ENCODE results near the gene LAMTOR2.

LAMTOR2 gene

DNA sequence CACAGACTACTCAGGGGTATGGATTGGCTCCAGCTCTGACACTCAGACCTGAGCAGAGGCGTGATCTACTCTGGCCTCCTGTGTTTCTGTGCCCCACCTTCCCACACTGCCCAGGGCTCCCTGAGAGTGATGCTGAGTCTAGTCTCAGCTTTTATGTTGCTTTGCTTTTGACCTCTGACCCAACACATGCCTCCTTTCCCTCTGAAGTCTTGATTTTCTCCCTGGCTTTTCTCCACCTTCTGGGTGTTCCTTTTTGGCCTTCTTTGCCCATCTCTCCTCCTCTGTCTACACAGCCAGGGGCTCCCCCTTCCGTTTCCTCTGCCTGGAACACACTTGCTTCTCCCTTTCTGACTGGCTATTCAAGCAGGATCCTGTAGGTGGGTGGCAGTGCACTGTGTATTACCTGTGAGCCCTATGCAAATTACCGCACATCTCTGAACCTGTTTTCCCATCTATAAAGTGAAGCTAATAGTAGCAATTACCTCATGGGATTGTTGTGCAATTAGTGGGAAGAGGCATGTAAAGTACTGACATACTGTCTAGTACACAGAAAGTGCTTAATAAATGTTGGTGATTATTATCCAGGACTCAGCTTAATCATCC is 41.4 kb downstream of the LAMTOR2 start:
- Histone ChIP-seq H3K36me3 (ENCODE audit: control insufficient read depth, insufficient read depth, low read length) (no peaks in the 10 kb centered on the region), H3K9me3 (ENCODE audit: control insufficient read depth, low read length) (no peaks in the 10 kb centered on the region), H3K4me3 (ENCODE audit: low read depth, low read length) (no peak overlapping the region)

DNA sequence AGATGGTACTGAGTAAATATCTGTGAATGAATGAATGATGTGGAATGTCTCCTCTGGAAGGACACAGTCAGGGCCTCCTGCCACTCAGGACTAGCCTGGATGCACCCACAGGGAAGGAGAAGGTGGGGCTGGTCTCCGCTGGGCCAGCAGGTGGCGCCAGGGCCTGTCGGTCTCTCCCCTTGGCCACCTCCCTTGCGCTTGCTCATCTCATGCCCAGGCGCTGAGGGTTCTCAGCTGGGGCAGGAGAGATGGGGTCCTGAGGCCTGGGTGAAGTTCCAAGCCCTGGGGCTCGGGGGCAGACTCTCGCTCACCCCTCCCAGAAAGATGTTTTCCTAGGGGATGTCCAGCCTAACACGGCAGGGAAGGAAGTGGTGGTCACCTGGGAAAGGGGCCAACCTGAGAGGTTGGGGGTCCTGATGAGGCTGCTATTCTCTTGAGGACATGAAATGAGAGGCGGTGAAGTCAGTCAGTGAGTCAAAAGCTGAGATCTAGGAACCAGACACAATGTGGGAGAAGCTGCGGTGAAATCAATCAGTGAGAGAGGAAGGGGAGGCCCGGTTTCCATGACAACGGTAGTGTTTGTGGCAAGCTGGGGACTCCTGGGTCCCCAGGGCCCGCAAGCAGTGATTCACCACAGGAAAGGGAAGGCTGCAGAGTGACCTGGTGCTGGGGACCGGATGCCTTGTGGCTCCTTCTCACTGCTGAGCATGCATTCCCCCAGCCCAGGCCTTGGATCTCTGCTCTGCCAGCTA is 42.2 kb downstream of the LAMTOR2 start:
- no peak overlapping the region for H3K4me2 ChIP-seq (ENCODE audit: low read length)
- no peaks in the 10 kb centered on the region for H3K27me3 ChIP-seq (ENCODE audit: control insufficient read depth, insufficient read depth, low read length)
- H3K27ac ChIP-seq = peak overlapping the region; percentile 78
- no peaks in the 10 kb centered on the region for H3K9me3 ChIP-seq (ENCODE audit: control insufficient read depth, low read length)
- H3K4me3 ChIP-seq (ENCODE audit: low read depth, low read length) = no peak overlapping the region
- TF ChIP-seq, protein P1, sequence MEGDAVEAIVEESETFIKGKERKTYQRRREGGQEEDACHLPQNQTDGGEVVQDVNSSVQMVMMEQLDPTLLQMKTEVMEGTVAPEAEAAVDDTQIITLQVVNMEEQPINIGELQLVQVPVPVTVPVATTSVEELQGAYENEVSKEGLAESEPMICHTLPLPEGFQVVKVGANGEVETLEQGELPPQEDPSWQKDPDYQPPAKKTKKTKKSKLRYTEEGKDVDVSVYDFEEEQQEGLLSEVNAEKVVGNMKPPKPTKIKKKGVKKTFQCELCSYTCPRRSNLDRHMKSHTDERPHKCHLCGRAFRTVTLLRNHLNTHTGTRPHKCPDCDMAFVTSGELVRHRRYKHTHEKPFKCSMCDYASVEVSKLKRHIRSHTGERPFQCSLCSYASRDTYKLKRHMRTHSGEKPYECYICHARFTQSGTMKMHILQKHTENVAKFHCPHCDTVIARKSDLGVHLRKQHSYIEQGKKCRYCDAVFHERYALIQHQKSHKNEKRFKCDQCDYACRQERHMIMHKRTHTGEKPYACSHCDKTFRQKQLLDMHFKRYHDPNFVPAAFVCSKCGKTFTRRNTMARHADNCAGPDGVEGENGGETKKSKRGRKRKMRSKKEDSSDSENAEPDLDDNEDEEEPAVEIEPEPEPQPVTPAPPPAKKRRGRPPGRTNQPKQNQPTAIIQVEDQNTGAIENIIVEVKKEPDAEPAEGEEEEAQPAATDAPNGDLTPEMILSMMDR (IDR thresholded peaks at IDR 0.05) = peak; percentile 87
- H3K4me1 ChIP-seq = no peaks in the 10 kb centered on the region
- peak overlapping the region; percentile 33 for H2AFZ ChIP-seq
- H3K79me2 ChIP-seq = no peaks in the 10 kb centered on the region
- H3K36me3 ChIP-seq (ENCODE audit: control insufficient read depth, insufficient read depth, low read length) = no peaks in the 10 kb centered on the region
- H3K9ac ChIP-seq = no peak overlapping the region

More for the DNA sequence above, 41.4 kb downstream of the LAMTOR2 start:
- Histone ChIP-seq H3K9ac (no peak overlapping the region), H3K79me2 (no peaks in the 10 kb centered on the region), H3K4me1 (no peaks in the 10 kb centered on the region), H3K4me2 (ENCODE audit: low read length) (no peak overlapping the region), H2AFZ (no peak overlapping the region), H3K27ac (no peak overlapping the region), H3K27me3 (ENCODE audit: control insufficient read depth, insufficient read depth, low read length) (no peaks in the 10 kb centered on the region)
- TF ChIP-seq, protein P1 (IDR thresholded peaks at IDR 0.05) = no peak

DNA sequence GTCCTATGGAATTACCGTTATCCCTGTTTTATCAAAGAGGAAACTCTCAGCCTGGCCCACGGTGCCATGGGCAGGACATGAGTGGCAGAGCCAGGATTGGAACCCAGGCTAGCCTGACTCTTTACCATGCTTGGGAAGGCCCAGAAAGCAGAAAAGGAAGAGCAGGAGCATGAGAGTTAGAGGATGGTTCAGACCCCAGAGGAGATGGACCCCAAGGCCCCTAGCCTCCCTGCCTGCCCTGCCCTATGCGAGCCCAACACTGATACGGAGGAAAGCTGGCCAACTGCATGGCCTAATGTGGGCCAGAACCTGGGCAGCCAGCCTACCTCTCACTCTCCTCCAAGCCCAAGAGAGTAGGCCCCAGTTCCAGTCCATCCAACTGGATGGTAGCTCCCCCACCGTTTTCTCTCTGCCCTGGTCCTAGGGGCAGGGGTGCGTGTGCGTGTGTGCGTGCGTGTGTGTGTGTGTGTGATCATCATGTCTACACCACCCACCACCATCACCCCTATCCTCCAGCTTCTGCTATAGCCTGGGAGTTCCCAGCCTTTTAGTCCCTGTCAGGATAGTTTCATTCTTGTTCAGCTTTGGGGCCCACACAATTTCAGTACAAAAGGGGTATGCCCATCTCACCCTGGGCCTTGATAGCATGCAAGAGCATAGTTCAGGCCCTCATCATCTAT is 43.1 kb downstream of the LAMTOR2 start:
- H3K36me3 ChIP-seq (ENCODE audit: control insufficient read depth, insufficient read depth, low read length) = no peaks in the 10 kb centered on the region
- H3K79me2 ChIP-seq = no peaks in the 10 kb centered on the region
- no peak overlapping the region for H3K4me3 ChIP-seq (ENCODE audit: low read depth, low read length)
- no peaks in the 10 kb centered on the region for H3K4me1 ChIP-seq
- no peak overlapping the region for H2AFZ ChIP-seq
- TF ChIP-seq, protein P1 (IDR thresholded peaks at IDR 0.05) = no peak
- no peaks in the 10 kb centered on the region for H3K9me3 ChIP-seq (ENCODE audit: control insufficient read depth, low read length)
- H3K4me2 ChIP-seq (ENCODE audit: low read length) = no peak overlapping the region
- no peaks in the 10 kb centered on the region for H3K27me3 ChIP-seq (ENCODE audit: control insufficient read depth, insufficient read depth, low read length)
- H3K9ac ChIP-seq = no peak overlapping the region
- H3K27ac ChIP-seq = peak overlapping the region; percentile 29

DNA sequence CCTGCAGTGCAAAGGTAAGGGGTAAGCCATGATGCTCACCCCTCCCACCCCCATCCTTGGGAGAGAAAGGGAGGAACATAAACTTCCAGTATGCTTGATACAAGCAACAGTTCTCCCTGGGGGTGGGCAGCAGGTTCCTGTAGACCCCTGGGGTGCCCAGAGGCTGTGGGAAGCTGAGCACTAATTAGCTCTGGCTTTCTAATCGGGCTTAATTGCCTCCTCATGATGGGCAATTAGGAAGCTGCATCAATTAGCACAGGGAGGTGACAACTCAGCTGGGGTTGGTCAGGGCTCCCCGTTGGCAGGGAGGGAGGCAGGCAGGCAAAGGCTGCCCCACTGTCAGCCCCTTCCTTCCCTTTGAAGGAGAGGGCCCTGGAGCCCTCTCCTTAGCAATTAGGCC is 44.2 kb downstream of the LAMTOR2 start:
- Histone ChIP-seq H3K27ac (no peak overlapping the region), H3K9me3 (ENCODE audit: control insufficient read depth, low read length) (no peaks in the 10 kb centered on the region), H3K36me3 (ENCODE audit: control insufficient read depth, insufficient read depth, low read length) (no peaks in the 10 kb centered on the region), H3K4me2 (ENCODE audit: low read length) (no peak overlapping the region), H3K79me2 (no peaks in the 10 kb centered on the region), H2AFZ (no peak overlapping the region), H3K27me3 (ENCODE audit: control insufficient read depth, insufficient read depth, low read length) (no peaks in the 10 kb centered on the region), H3K9ac (no peak overlapping the region), H3K4me3 (ENCODE audit: low read depth, low read length) (no peak overlapping the region), H3K4me1 (peaks cover 2% of the 10 kb centered on the region)
- TF ChIP-seq, protein P1 (IDR thresholded peaks at IDR 0.05) = no peak
